HG03103 (cell line): ENCODE data around the gene GRN.
"Not testable (repeated sequence)": the region's sequence is repeated elsewhere in the genome, so short reads cannot be mapped to it uniquely, and the experiment has no call there.

Experiments
- ATAC-seq: cut with Tn5 transposase; IDR thresholded peaks from one replicate; pipeline ENCODE4 v1.9.1; 2021; ENCODE audit warnings: low read depth; ENCODE audit not compliant: unreplicated experiment

GRN gene

DNA sequence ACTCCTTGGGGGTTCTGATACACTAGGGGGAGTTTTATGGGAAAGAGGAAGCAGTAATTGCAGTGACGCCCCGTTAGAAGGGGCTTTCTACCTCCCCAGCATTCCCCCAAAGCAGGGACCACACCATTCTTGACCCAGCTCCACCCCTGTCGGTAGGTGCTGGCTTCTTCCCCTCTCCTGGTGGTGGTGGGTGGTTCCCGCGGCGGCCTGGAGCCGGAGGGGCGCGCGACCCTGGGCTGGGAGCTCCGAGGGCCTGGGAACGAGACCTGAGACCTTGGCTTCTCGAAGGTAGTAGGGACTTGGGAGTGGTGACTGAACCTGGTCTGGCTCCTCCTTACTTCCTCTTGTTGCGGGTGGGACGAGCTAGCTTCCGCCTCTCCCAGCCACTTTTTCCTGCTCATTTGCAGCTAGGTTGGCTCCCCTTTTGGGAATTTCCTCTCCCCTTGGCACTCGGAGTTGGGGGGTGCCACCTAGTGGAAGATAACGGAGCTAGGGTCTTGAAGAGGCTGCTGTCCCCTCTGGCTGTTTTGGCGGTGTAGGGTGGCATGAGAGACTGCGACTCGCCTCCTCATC lies 438 bp downstream of the GRN start:
- ATAC-seq: no peak

DNA sequence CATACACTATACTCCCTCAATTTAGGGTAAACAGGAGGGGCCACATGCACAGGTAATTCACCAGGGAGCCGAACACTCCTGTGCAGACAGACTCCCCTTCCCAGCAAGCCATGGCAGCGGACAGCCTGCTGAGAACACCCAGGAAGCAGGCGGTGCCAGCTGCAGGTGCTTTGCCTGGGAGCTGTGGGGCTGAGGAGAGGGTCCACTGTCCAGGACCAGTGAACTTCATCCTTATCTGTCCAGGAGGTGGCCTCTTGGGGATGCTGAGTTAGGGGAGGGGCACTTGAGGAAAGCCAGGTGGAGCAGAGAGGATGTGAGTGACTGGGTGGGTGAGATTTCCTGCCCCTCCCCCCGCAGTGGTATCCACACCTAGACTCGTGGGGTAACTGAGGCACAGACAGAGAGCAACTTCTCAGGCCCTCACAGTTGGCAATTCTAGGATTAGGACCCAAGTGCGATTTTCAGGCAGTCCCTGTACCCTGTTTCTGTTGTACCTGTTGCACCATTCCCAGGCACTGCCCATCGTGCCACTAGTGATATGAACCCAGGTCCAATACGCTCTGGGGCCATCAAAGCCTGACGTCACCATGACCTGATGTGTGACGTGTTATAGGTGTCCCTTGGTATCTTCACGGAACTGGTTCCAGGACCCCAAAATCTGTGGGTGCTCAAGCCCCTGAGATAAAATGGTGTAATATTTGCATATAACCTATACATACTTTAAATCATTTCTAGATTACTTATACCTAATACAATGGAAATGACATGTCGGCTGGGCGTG lies 1.2 kb downstream of the GRN start:
- ATAC-seq: no peak

DNA sequence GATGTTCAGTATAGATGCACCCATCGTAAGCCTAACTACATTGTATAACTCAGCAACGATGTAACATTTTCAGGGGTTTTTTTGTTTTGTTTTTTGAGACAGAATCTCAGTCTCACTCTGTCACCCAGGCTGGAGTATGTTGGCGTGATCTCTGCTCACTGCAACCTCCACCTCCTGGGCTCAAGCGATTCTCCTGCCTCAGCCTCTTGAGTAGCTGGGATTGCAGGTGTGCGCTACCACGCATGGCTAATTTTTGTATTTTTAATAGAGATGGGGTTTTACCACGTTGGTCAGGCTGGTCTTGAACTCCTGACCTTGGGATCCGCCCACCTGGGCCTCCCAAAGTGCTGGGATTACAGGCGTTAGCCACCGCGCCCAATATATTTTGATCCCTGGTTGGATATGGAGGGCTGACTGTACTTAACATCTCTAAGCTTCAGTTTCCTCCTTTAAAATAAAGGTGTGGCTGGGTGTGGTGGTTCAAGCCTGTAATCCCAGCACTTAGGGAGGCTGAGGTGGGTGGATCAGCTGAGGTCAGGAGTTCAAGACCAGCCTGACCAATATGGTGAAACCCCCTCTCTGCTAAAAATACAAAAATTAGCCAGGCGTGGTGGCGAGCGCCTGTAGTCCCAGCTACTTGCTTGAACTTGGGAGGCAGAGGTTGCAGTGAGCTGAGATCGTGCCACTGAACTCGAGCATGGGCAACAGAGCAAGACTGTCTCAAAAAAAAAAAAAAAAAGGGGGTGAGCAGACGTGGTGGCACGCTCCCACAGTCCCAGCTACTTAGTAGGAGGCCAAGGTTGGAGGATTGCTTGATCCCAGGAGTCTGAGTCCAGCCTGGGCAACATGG lies 2.3 kb downstream of the GRN start:
- not testable (repeated sequence) for ATAC-seq

DNA sequence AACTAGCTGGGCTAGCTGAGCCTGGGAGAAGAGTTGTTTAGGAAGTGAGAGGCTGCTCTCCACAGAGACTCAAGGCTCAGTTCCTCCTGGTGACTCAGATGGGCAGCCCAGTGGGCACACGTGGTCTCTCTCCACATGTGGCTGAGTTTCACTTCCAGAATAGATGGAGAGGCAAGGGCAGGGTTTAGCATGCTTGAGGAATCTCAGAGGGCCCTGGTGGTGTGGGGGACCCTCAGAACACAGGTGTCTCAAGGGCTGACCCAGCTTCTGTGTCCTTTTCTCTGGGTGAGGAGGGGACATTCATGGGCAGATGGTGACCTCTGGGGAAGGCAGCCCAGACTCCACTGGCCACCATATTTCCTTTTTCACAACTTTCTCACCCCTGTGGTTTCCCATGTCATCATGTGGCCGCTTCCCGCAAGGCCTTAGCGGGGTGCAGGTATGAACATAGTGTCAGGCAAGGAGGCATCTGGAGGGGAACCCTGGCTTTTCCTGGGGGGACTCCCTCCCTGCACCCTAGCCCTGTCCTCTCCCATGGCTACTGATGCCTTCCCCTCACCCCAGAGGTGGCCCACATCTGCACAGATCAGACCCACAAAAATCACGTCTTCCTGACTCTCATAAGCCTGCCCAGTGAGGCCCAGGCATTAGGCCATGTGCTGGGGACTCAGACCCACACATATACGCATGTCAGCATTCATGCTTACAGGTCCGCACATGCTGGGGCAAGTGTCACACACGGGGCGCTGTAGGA lies 3.3 kb downstream of the GRN start:
- ATAC-seq: no peak

DNA sequence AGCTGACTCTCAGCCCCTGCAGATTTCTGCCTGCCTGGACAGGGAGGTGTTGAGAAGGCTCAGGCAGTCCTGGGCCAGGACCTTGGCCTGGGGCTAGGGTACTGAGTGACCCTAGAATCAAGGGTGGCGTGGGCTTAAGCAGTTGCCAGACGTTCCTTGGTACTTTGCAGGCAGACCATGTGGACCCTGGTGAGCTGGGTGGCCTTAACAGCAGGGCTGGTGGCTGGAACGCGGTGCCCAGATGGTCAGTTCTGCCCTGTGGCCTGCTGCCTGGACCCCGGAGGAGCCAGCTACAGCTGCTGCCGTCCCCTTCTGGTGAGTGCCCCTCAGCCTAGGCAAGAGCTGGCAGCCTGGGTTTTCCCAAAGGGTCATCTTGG lies 3.9 kb downstream of the GRN start:
- no peak for ATAC-seq

DNA sequence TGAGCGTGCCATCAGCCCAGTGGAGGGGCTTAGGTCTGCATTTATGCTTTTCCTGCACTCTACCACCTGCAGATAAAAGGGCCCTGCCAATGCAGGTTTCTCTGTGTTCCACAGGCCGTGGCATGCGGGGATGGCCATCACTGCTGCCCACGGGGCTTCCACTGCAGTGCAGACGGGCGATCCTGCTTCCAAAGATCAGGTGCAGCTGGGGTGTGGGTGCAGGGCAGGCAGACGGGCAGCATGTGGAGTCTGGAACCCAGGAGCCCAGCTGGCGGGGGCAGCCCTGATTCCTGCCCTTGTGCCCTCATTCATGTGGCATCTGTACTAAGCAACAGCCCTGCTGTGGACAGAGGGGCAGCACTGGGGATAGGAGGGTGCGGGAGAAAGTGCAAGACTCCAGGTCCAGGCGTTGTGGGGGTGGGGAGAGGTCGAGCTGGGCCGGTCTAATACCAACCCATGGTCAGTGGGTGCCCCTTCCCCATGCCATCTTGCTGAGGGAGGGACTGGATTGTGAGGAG lies 4.5 kb downstream of the GRN start:
- no peak for ATAC-seq

DNA sequence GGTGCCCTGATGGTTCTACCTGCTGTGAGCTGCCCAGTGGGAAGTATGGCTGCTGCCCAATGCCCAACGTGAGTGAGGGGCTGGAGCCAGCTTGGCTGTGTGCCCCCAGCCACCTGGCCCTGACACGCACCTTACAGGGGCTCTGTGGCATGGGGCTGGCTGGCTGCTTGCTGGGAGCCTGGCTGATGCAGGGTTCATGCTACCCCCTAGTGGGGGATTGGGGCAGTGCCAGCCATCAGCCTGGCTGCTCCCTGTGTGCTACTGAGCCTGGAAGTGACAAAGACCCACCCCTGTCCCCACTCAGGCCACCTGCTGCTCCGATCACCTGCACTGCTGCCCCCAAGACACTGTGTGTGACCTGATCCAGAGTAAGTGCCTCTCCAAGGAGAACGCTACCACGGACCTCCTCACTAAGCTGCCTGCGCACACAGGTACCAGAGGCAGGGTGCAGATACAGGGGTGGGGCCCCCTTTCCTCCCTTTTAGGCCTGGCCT lies 5.7 kb downstream of the GRN start:
- ATAC-seq: no peak

DNA sequence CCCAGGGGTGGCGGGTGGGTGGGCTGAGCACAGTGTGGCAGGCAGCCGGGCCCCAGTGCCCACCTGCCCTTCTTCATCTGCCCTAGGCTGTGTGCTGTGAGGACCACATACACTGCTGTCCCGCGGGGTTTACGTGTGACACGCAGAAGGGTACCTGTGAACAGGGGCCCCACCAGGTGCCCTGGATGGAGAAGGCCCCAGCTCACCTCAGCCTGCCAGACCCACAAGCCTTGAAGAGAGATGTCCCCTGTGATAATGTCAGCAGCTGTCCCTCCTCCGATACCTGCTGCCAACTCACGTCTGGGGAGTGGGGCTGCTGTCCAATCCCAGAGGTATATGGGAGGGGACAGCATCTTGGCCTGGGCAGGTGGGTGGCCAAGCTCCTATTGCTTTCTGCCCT lies 6.4 kb downstream of the GRN start:
- ATAC-seq: no peak

DNA sequence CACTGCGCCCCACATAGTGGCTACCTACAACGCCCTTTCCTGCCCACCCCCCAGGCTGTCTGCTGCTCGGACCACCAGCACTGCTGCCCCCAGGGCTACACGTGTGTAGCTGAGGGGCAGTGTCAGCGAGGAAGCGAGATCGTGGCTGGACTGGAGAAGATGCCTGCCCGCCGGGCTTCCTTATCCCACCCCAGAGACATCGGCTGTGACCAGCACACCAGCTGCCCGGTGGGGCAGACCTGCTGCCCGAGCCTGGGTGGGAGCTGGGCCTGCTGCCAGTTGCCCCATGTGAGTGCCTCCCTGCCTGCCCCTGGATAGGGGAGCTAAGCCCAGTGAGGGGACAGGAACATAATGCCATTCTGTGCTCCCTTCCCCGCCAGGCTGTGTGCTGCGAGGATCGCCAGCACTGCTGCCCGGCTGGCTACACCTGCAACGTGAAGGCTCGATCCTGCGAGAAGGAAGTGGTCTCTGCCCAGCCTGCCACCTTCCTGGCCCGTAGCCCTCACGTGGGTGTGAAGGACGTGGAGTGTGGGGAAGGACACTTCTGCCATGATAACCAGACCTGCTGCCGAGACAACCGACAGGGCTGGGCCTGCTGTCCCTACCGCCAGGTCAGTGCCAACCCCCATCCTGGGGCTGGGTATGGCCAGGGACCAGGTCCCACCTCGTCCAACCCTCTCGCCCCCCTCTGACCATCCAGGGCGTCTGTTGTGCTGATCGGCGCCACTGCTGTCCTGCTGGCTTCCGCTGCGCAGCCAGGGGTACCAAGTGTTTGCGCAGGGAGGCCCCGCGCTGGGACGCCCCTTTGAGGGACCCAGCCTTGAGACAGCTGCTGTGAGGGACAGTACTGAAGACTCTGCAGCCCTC lies 7.1 kb downstream of the GRN start:
- no peak for ATAC-seq

DNA sequence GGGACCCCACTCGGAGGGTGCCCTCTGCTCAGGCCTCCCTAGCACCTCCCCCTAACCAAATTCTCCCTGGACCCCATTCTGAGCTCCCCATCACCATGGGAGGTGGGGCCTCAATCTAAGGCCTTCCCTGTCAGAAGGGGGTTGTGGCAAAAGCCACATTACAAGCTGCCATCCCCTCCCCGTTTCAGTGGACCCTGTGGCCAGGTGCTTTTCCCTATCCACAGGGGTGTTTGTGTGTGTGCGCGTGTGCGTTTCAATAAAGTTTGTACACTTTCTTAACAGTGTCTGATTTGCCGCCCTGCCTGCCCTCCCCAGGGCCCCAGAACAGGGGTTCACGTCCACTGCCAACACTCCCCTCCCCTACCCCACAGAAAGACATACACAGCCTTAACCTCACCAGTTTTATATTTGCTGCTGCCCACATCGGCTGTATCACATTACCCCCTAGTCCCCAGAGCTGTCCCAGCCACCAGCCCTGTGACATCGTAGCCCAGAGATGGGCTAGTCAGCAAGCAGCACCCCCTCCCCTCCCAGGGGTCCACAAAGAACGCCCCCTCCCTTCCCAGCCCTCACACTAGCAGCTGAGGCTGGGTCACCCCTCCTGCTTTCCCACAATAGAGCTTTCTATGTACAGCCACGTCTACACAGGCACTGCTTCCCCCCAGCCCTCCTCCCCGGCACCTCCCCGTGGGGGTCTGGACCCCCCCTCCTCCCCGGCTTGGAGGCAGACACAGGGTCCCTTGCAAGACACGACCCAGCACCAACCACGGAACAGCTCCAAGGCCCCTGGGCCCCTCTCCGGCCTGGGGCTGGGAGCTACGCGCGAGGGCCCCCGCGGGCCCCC lies 7.9 kb downstream of the GRN start:
- no peak for ATAC-seq

DNA sequence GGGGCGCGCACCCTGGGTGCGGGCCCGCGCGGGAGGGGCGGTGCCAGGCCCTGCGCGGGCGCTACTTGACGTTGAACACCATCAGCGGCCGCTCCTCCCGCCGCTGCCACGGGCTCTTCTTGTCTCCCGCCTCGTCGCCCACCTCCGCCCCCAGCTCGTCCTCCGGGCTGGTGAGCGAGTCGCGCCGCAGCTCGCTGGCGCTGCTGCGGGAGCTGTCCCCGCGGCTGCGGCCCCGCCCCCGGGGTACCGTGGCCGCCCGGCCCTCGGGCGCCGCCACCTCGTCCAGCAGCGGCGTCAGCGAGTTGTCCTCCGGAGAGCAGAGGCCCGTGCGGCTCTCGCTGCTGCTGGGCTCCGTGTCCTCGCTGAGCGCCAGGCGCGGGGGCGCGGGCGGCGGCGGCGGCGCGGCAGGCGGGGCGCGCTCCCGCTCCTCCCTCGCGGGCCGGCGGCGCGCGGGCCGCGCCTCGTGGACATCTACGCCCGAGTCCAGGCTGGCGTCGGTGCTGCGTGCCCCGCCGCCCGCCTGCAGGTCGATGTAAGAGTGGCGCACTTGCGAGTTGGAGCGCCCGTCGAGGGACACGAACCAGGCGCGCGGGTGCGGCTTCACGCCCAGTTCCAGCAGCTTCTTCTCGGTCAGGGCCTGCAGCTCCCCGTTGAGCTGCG lies 8.7 kb downstream of the GRN start:
- ATAC-seq: no peak

DNA sequence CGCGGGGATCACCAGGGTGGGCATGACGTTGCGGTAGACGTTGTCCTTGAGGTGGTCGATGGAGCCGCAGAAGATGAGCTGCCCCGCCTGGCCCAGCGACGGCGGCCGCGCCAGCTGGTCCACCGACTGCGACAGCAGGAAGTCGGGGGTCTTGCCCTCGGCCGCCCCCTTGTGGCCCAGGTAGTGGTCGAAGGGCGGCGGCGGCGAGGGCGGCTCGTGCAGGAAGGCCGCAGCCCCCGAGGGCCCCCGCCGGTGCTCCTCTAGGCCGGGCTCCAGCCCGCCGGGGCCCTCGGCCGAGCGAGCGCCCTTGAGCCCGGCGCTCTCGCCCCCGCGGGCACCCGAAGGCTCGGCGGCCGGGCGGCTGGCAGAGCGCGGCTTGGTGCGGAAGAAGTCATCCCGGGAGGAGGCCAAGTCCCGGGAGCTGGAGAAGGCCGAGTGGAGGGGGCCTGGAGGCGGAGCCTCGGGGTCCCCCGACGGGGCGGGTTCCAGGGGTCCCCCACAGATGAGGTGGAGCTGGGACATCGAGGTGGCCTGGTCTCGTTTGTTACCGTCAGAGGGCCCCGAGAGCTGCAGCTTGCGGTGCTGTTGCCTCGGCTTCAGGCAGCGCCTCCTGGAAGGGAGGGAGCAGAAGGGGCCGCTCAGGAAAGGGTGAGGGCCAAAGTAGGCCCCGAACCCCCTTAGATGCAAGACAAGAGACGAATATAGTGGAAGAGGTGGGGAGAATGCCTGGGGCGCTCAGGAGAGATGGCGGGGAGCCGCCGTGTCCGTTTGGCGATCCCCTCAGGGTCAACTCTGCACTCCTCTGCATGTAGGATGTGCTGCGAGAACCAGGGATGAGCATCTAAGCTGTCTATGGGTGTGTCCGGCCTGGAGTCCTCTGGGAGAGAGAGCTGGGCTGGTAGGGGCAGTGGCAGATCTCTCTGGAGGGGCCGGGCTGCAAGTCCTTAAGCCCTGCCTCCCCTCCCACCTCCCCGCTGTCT lies 9.8 kb downstream of the GRN start:
- ATAC-seq: no peak

DNA sequence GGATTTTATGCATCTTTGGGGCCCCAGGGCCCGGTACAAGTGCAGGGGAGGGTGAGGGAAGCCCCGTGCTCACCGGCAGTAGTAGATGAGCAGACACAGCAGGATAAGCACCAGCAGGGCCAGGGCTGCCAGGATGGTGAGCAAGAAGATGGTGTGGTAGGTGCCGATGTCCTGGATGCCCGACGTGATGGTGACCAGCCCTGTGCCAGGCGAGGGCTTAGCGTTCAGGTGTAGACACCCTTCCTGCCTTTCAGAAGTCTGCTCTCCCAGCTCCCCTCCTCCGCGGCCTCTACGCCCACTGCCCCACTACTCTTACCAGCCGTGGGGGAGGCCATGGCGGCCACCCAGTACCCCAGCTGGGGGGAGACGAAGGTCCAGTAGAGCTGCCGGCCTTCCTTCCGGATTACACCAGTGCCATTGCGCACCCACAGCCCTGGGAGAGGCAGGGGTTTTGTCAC lies 10.6 kb downstream of the GRN start:
- no peak for ATAC-seq

DNA sequence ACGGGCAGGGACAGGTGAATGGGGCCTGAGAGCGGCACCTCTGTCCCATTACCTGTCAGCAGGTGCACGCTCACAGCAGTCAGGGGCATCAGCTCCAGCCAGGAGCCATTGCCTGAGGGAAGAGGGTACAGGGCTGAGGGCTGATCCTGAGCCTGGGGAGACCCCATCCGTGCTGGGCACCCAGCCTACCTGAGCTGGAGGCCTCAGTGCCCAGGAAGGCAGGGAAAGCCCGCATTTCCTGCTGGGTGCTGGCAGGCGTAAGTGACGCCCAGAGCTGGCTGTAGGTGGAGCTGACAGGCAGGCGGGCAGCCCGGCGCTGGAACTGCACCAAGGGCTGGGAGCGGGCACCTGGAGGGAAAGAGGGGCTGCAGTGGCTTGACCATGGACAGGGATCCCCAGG lies 11.1 kb downstream of the GRN start:
- no peak for ATAC-seq

DNA sequence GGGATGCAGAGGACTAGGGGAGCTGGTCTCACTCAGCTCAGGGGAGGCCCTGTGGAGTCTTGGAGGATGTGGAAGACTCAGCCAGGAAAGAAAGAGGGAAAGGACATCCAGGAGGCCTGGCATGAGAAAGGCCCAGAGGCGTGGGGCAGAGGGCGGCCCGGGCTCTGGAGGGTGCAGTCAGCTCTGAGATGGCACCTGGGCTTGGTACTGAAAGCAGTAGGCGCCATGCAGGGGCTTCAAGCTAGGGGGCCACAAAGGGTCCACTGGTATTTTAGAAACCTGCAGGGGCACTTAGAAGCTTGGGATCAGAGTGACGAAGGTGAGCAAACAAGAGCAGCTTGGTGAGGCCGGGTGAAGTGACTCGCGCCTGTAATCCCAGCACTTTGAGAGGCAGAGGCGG lies 13.0 kb downstream of the GRN start:
- no peak for ATAC-seq

DNA sequence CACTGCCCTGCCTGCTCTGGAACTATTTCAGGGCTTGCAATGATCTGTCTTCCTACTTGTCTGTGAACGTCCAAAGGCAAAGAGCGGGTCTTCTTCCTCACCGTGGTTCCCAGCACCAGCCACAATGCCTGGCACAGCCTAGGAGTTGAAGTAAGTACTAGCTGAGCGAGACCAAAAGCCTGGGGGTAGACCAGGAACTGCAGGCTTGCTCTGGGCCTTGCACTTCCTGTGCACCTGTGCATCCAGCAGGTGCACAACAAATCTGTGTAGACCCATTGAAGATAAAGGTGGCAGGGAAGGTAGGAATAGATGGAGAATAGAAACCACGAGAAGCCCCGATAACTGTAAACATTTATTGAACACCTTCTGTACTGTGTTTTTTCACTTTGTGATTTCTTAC lies 13.9 kb downstream of the GRN start:
- no peak for ATAC-seq
